ENCODE measurements around the gene DNAJB1. TPM values are rescaled to one million over a fixed set of nuclear protein-coding genes. Genes with fewer than 3 reads are reported as not detected.

DNAJB1 gene
- total and polyA plus RNA-seq, 2 of the 13 experiments (the other 11 are each of a cell fraction or from before 2014, with no cell fraction given) = 87.5 to 97.3 TPM

DNA sequence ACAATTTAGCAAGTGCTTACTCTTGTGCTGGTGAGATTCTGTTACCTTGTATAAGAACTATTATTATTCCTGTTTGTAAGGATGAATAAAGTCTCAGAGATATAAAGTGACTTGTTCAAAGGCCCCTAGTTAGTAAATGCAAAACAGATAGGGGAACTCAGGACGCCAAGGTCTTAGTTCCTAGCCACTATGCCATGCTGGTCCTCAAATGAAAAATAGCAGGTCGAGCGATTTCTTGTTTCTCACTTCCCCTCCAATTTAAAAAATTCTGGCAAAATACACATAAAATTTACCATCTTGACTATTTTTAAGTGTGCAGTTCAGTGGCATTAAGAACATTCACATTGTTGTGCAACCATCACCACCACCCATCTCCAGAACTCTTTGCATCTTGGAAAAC, 12.3 kb upstream of the DNAJB1 start:
- Histone ChIP-seq H4K20me1 (ENCODE audit: insufficient read depth, low read length) (no peaks in the 10 kb centered on the region), H2AFZ (ENCODE audit: low read length) (no peak overlapping the region), H3K4me3 (replicated peaks in 1 of 3; ENCODE audit: insufficient read depth in 1 of 3, low read depth in 2 of 3, low read length in 3 of 3) (peak overlapping the region; percentile 78 to 89 (median 85); a peak in 4 of 6 replicates), H3K9me3 (ENCODE audit: low read length) (no peaks in the 10 kb centered on the region), H3K9ac (ENCODE audit: insufficient read depth, low read depth, low read length) (peak overlapping the region; percentile 85; the same call in 1 of the 2 replicates), H3K4me2 (ENCODE audit: low read depth, low read length) (peak overlapping the region; percentile 88), H3K27ac (ENCODE audit: extremely low read length, insufficient read depth, low read length) (peak overlapping the region; percentile 82), H3K4me1 (ENCODE audit: insufficient read depth, low read length) (peaks cover 35% of the 10 kb centered on the region), H3K36me3 (replicated peaks in 1 of 2; ENCODE audit: control insufficient read depth in 1 of 2, insufficient read depth in 2 of 2, low read length in 2 of 2) (peaks cover 2 to 6% of the 10 kb centered on the region in 2 experiments; a peak in 3 of 5 replicates), H3K27me3 (ENCODE audit: control insufficient read depth in 1 of 2, insufficient read depth in 2 of 2, low read length in 2 of 2) (no peaks in the 10 kb centered on the region; a peak in 1 of 5 replicates), H3K79me2 (ENCODE audit: insufficient read depth, low read length) (peaks cover 43% of the 10 kb centered on the region)
- in situ Hi-C loops (cut with HindIII; ENCODE audit: extremely low pct_ligation_motif_present, low pct_unique_long_range_greater_than_20kb) (no loop called here), intact Hi-C loops (cut with micrococcal nuclease; ENCODE audit: unreplicated experiment) (no loop called here)
- no TSS peak for BruUV-seq (replicated peaks)
- 62% methylated on average over 3 of the region's 3 CpGs for WGBS (ENCODE audit: low lambda C conversion rate)
- FAIRE-seq = no peak
- ATAC-seq = no peak
- DNase-seq (ENCODE audit: low spot score) = no peak
- no peak for TF ChIP-seq PAX8 (CRISPR knock-in tag; IDR thresholded peaks at IDR 0.05; ENCODE audit: borderline replicate concordance)
- no peak for TF ChIP-seq RAD51 (IDR thresholded peaks at IDR 0.05; ENCODE audit: borderline replicate concordance)
- no peak for TF ChIP-seq LCORL (IDR thresholded peaks at IDR 0.05)
- TF ChIP-seq LCORL (CRISPR knock-in tag; IDR thresholded peaks at IDR 0.05) = no peak
- TF ChIP-seq HOXA5 (CRISPR knock-in tag; IDR thresholded peaks at IDR 0.05) = no peak
- TF ChIP-seq, protein P1, sequence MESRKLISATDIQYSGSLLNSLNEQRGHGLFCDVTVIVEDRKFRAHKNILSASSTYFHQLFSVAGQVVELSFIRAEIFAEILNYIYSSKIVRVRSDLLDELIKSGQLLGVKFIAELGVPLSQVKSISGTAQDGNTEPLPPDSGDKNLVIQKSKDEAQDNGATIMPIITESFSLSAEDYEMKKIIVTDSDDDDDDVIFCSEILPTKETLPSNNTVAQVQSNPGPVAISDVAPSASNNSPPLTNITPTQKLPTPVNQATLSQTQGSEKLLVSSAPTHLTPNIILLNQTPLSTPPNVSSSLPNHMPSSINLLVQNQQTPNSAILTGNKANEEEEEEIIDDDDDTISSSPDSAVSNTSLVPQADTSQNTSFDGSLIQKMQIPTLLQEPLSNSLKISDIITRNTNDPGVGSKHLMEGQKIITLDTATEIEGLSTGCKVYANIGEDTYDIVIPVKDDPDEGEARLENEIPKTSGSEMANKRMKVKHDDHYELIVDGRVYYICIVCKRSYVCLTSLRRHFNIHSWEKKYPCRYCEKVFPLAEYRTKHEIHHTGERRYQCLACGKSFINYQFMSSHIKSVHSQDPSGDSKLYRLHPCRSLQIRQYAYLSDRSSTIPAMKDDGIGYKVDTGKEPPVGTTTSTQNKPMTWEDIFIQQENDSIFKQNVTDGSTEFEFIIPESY (CRISPR knock-in tag; IDR thresholded peaks at IDR 0.05) = no peak
- TF ChIP-seq RARG (CRISPR knock-in tag; IDR thresholded peaks at IDR 0.05; ENCODE audit: low read depth) = no peak
- no peak for TF ChIP-seq PHF8 (CRISPR knock-in tag; IDR thresholded peaks at IDR 0.05)
- TF ChIP-seq, protein P2, sequence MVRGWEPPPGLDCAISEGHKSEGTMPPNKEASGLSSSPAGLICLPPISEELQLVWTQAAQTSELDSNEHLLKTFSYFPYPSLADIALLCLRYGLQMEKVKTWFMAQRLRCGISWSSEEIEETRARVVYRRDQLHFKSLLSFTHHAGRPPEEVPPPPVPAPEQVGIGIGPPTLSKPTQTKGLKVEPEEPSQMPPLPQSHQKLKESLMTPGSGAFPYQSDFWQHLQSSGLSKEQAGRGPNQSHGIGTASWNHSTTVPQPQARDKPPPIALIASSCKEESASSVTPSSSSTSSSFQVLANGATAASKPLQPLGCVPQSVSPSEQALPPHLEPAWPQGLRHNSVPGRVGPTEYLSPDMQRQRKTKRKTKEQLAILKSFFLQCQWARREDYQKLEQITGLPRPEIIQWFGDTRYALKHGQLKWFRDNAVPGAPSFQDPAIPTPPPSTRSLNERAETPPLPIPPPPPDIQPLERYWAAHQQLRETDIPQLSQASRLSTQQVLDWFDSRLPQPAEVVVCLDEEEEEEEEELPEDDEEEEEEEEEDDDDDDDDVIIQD (CRISPR knock-in tag; IDR thresholded peaks at IDR 0.05; ENCODE audit: low read depth) = no peak
- TF ChIP-seq NPAS2 (CRISPR knock-in tag; IDR thresholded peaks at IDR 0.05; ENCODE audit: borderline replicate concordance) = no peak
- TF ChIP-seq, protein P3, sequence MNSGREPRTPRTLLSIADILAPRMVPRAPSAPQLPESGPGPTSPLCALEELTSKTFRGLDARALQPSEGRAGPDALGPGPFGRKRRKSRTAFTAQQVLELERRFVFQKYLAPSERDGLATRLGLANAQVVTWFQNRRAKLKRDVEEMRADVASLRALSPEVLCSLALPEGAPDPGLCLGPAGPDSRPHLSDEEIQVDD (CRISPR knock-in tag; IDR thresholded peaks at IDR 0.05; ENCODE audit: borderline replicate concordance) = no peak
- no peak for TF ChIP-seq ZNF260 (CRISPR knock-in tag; IDR thresholded peaks at IDR 0.05; ENCODE audit: borderline replicate concordance, low read depth)
- TF ChIP-seq PHB2 (IDR thresholded peaks at IDR 0.05; ENCODE audit: partially characterized antibody) = no peak
- TF ChIP-seq, protein P4, sequence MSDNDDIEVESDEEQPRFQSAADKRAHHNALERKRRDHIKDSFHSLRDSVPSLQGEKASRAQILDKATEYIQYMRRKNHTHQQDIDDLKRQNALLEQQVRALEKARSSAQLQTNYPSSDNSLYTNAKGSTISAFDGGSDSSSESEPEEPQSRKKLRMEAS (IDR thresholded peaks at IDR 0.05) = no peak
- no peak for TF ChIP-seq SAFB2 (CRISPR knock-in tag; IDR thresholded peaks at IDR 0.05; ENCODE audit: borderline replicate concordance, low read depth)
- ChIA-PET POLR2A (interaction anchor here (0.8 to 3.6 kb wide), 3 partner anchors 11 to 24 kb away, joined by 4 to 39 read pairs (median 5); partner anchors contain the start of gene DNAJB1), CTCF (ENCODE audit: low intra/inter-chr PET ratio, low total read pairs) (no interaction called here)
